Stimulated activated CD4-positive, alpha-beta T cell treated with anti-CD3 and anti-CD28 coated beads, TNF-alpha, amount 100 ng/mL, for 4 hours (primary cell): ENCODE measurements around the gene CFD.
"Not testable (repeated sequence)": the region's sequence is repeated elsewhere in the genome, so short reads cannot be mapped to it uniquely, and the experiment has no call there.

Experiments used
- DNase-seq, 3 experiments: peaks; one replicate each; pipeline ENCODE4 v3.0.0-alpha.2; 2020; ENCODE audit warnings: low read depth in 3 of 3

The CFD gene

GRCh38 chr19:888581-889385, 29.3 kb downstream of the CFD start:
- DNase-seq = no peak

- DNase-seq = no peak
Observed at GRCh38 chr19:889662-890295, 30.3 kb downstream of the CFD start.

- no peak for DNase-seq
Observed at GRCh38 chr19:890831-891230, 31.4 kb downstream of the CFD start.

GRCh38 chr19:891421-892200, 32.1 kb downstream of the CFD start:
- DNase-seq = not testable (repeated sequence)

- no peak for DNase-seq
Observed at GRCh38 chr19:892243-892893, 32.9 kb downstream of the CFD start.

GRCh38 chr19:892894-893689, 33.6 kb downstream of the CFD start, which contains the start of the genes MED16 and RNU6-9:
TSS of gene MED16 (minus strand) at chr19:893187. CDS start at chr19:891131, 2,056 bp downstream.
TSS of gene RNU6-9 (plus strand) at chr19:893484.
- DNase-seq = peak; percentile 78 to 85 (median 78)

- DNase-seq = no peak
Observed at GRCh38 chr19:896434-896833, 37.0 kb downstream of the CFD start.

- no peak for DNase-seq
Observed at GRCh38 chr19:896999-897398, 37.5 kb downstream of the CFD start.

GRCh38 chr19:897442-898039, 38.1 kb downstream of the CFD start:
- DNase-seq = no peak

GRCh38 chr19:898663-899062, 39.2 kb downstream of the CFD start:
- no peak for DNase-seq

GRCh38 chr19:899336-900042, 40.0 kb downstream of the CFD start:
- no peak for DNase-seq

GRCh38 chr19:900043-900301, 40.5 kb downstream of the CFD start:
- DNase-seq = no peak

- DNase-seq = no peak
Observed at GRCh38 chr19:900302-901111, 41.0 kb downstream of the CFD start.

- DNase-seq = no peak
Observed at GRCh38 chr19:901216-902092, 42.0 kb downstream of the CFD start.

- no peak for DNase-seq
Observed at GRCh38 chr19:902093-902370, 42.6 kb downstream of the CFD start.

- DNase-seq = no peak
Observed at GRCh38 chr19:902446-903226, 43.2 kb downstream of the CFD start.

- no peak for DNase-seq
Observed at GRCh38 chr19:903266-903797, 43.9 kb downstream of the CFD start.

GRCh38 chr19:904545-904944, 45.1 kb downstream of the CFD start:
- DNase-seq = no peak
